ENCODE data around the gene ADAP1.

Gene ADAP1

GRCh38 chr7:885893-886625 lies 68.4 kb downstream of the ADAP1 start:
- peaks cover 58% of the 10 kb centered on the region for H3K79me2 ChIP-seq (ENCODE audit: insufficient read depth, low read length)
- peaks cover 40% of the 10 kb centered on the region; the same call in 1 of the 2 replicates for H3K36me3 ChIP-seq (ENCODE audit: insufficient read depth, low read length)
- no peak overlapping the region for H3K4me2 ChIP-seq (ENCODE audit: low read depth, low read length, poor library complexity, severe bottlenecking)
- no peaks in the 10 kb centered on the region for H3K4me1 ChIP-seq (ENCODE audit: insufficient read depth, low read length, poor library complexity, severe bottlenecking)
- H3K27me3 ChIP-seq (ENCODE audit: insufficient read depth, low read length, poor library complexity, severe bottlenecking) = no peaks in the 10 kb centered on the region
- no peaks in the 10 kb centered on the region for H3F3A ChIP-seq (ENCODE audit: low read depth)
- no peak overlapping the region for H3K4me3 ChIP-seq (ENCODE audit: low read length, poor library complexity, severe bottlenecking)
- H3K9me3 ChIP-seq (ENCODE audit: insufficient read depth, low read depth, low read length) = no peaks in the 10 kb centered on the region
- TF ChIP-seq EZH2phosphoT487 (IDR thresholded peaks at IDR 0.05; ENCODE audit: borderline replicate concordance) (no peak), CTCF (conservative IDR thresholded peaks at IDR 0.05; ENCODE audit: low read length) (no peak)
- peaks cover 25% of the 10 kb centered on the region for H4K20me1 ChIP-seq (ENCODE audit: insufficient read depth, low read length, poor library complexity, severe bottlenecking)
- no peaks in the 10 kb centered on the region for H3K9me2 ChIP-seq (replicated peaks; ENCODE audit: low read depth, low read length)
- no peak overlapping the region for H3K9ac ChIP-seq (ENCODE audit: low read depth, low read length, poor library complexity, severe bottlenecking)
- no peak overlapping the region for H2AFZ ChIP-seq (ENCODE audit: low read length)

- H4K20me1 ChIP-seq (ENCODE audit: insufficient read depth, low read length, poor library complexity, severe bottlenecking) = peaks cover 29% of the 10 kb centered on the region
- no peak overlapping the region for H3K4me2 ChIP-seq (ENCODE audit: low read depth, low read length, poor library complexity, severe bottlenecking)
- peaks cover 33% of the 10 kb centered on the region; the same call in 1 of the 2 replicates for H3K36me3 ChIP-seq (ENCODE audit: insufficient read depth, low read length)
- no peak overlapping the region for H3K9ac ChIP-seq (ENCODE audit: low read depth, low read length, poor library complexity, severe bottlenecking)
- H3K9me2 ChIP-seq (replicated peaks; ENCODE audit: low read depth, low read length) = no peaks in the 10 kb centered on the region
- peaks cover 65% of the 10 kb centered on the region for H3K79me2 ChIP-seq (ENCODE audit: insufficient read depth, low read length)
- TF ChIP-seq CTCF (conservative IDR thresholded peaks at IDR 0.05; ENCODE audit: low read length) (no peak), EZH2phosphoT487 (IDR thresholded peaks at IDR 0.05; ENCODE audit: borderline replicate concordance) (no peak)
- no peaks in the 10 kb centered on the region for H3K27me3 ChIP-seq (ENCODE audit: insufficient read depth, low read length, poor library complexity, severe bottlenecking)
- no peaks in the 10 kb centered on the region for H3F3A ChIP-seq (ENCODE audit: low read depth)
- no peak overlapping the region for H3K4me3 ChIP-seq (ENCODE audit: low read length, poor library complexity, severe bottlenecking)
- no peak overlapping the region for H2AFZ ChIP-seq (ENCODE audit: low read length)
- H3K4me1 ChIP-seq (ENCODE audit: insufficient read depth, low read length, poor library complexity, severe bottlenecking) = no peaks in the 10 kb centered on the region
- H3K9me3 ChIP-seq (ENCODE audit: insufficient read depth, low read depth, low read length) = no peaks in the 10 kb centered on the region
Observed at GRCh38 chr7:885261-885892, 69.1 kb downstream of the ADAP1 start.

GRCh38 chr7:884191-885003 lies 70.1 kb downstream of the ADAP1 start:
- Histone ChIP-seq H2AFZ (ENCODE audit: low read length) (no peak overlapping the region), H3K9ac (ENCODE audit: low read depth, low read length, poor library complexity, severe bottlenecking) (no peak overlapping the region), H3K9me2 (replicated peaks; ENCODE audit: low read depth, low read length) (no peaks in the 10 kb centered on the region), H3F3A (ENCODE audit: low read depth) (no peaks in the 10 kb centered on the region), H3K4me3 (ENCODE audit: low read length, poor library complexity, severe bottlenecking) (no peak overlapping the region), H3K79me2 (ENCODE audit: insufficient read depth, low read length) (peaks cover 75% of the 10 kb centered on the region), H3K36me3 (ENCODE audit: insufficient read depth, low read length) (peaks cover 30% of the 10 kb centered on the region; the same call in 1 of the 2 replicates), H4K20me1 (ENCODE audit: insufficient read depth, low read length, poor library complexity, severe bottlenecking) (peaks cover 35% of the 10 kb centered on the region), H3K27me3 (ENCODE audit: insufficient read depth, low read length, poor library complexity, severe bottlenecking) (no peaks in the 10 kb centered on the region), H3K4me1 (ENCODE audit: insufficient read depth, low read length, poor library complexity, severe bottlenecking) (peaks cover 2% of the 10 kb centered on the region), H3K4me2 (ENCODE audit: low read depth, low read length, poor library complexity, severe bottlenecking) (no peak overlapping the region), H3K9me3 (ENCODE audit: insufficient read depth, low read depth, low read length) (no peaks in the 10 kb centered on the region)
- no peak for TF ChIP-seq EZH2phosphoT487 (IDR thresholded peaks at IDR 0.05; ENCODE audit: borderline replicate concordance)
- no peak for TF ChIP-seq CTCF (conservative IDR thresholded peaks at IDR 0.05; ENCODE audit: low read length)

Data from Loucy (cell line).